Activated naive CD4-positive, alpha-beta T cell treated with anti-CD3 and anti-CD28 coated beads, Interleukin-2, amount 50 U/mL, for 16 hours (primary cell): ENCODE results near the gene ZIC1.

ENCODE experiments used
- DNase-seq: peaks from one replicate; pipeline ENCODE4 v3.0.0-alpha.2; 2020

Gene ZIC1

GRCh38 chr3:147380977-147381376 lies 28.2 kb upstream of the ZIC1 start:
- no peak for DNase-seq

DNA sequence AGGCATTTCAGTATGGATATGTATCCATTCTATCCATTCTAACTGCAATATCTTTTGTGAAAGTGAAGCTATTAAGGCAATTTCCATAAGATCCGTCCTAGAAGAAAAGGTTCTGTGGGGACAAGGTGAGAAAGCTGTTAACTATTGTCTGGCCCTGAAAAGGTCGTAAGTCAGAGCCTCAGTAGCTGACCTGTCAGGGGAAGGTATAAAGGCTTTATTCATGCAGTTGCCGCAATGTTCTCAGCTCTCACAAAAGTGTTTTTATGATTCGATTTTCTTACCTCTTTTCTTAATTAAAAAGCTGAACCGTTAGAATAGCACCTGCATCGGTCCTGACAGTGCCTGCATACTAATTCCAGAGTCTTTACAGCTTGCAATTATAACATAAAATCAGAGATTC lies 27.6 kb upstream of the ZIC1 start:
- no peak for DNase-seq

- DNase-seq: no peak
These were observed 25.5 kb upstream of the ZIC1 start for GRCh38 chr3:147383617-147384016.

DNA sequence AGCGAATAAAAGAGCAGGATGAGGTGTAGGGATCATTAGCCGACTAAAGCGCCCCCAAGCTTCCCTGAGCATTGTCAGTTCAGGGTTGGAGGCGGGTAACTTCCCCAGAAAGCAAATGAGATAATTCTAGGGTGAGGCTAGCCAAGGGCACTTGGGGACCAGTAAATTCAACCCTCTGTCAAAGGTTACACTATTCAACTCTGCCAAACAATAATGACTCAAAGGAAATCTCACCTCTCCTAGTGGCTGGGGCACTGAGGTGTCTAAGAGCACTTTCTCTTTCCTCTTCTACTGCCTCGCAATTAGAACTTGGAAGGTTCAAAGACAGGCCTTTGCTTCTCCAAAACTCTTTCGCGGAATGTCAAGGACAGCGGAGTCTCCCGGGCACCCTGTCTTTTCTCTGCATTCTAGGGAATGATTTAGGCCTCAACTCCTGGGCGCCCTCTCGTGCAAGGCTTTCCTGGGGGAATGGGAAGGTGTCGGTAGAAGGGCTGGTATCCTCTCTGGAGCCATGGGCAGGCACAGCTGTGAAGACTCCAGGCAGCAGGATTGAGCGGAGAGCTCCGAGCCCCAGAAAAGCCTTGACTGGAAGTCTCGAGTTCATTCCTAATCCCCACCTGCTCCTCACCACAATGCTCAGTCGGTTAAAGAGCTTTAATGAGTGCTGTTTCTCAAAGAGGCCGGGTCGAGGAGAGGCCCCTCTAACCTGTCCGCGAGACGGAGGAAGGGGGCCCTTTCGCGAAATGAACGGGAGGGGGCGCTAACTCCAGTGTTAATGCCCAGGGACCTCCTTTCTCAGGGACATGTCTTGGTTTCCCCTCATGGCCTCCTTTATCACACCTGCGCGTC lies 24.7 kb upstream of the ZIC1 start:
- DNase-seq: no peak

- no peak for DNase-seq
These were observed 23.8 kb upstream of the ZIC1 start for GRCh38 chr3:147385059-147386012.

- no peak for DNase-seq
These were observed 21.8 kb upstream of the ZIC1 start for GRCh38 chr3:147387291-147387884.

GRCh38 chr3:147387885-147388699 lies 21.1 kb upstream of the ZIC1 start:
- no peak for DNase-seq

- DNase-seq: no peak
These were observed 20.2 kb upstream of the ZIC1 start for GRCh38 chr3:147388700-147389580.

- no peak for DNase-seq
These were observed 19.4 kb upstream of the ZIC1 start for GRCh38 chr3:147389717-147390116.

GRCh38 chr3:147390589-147391569 lies 18.3 kb upstream of the ZIC1 start:
- DNase-seq: no peak

GRCh38 chr3:147391781-147392624 lies 17.2 kb upstream of the ZIC1 start:
- no peak for DNase-seq

DNA sequence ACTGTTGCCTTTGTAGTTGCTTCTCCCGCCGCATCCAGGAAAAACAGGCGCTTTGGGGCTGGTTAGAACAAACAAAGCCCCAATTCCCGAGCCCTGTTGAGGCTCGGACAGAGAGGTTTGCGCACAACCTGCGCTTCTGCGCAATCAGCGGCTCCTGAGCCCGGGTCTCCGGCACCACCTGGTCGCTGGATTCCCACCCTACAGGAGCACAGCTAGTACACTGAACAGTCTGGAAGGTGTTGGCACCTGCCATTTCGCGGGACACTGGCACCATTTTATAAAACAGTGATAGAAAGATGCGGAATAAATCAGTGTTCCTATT lies 16.6 kb upstream of the ZIC1 start:
- no peak for DNase-seq

DNA sequence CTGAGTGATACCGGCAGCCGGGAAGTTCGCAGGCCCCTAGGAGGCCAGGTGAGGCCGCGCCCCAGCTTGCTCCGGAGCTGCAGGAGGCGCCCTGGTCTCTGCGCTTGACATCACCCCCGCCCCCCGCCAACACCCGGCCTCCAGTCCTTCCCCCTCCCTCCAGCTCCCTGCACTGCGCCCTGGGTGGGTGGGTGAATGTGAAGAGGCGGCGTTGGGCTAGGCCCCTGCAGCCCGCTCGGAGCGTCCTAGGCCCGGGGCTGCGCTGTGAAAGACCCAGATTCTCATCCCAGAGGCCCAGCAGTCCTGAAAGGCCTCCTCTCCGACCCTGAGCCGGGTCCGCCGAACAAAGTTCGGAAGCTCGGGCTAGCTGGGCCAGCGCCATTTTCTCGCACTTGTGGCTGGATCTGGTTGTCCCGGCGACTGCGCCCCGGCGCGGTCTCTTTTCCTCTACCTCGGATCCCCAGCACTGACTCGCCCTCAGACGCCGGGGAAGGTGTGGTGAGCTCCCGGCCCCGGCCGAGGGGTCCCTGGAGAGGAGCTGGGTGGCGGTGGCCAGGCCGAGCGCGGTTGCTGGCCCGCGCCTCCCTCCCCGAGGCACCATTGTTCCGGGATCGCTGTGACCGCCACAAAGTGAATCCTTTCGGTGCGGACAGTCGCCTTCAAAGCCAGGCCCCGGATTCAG lies 15.8 kb upstream of the ZIC1 start:
- DNase-seq: no peak

DNA sequence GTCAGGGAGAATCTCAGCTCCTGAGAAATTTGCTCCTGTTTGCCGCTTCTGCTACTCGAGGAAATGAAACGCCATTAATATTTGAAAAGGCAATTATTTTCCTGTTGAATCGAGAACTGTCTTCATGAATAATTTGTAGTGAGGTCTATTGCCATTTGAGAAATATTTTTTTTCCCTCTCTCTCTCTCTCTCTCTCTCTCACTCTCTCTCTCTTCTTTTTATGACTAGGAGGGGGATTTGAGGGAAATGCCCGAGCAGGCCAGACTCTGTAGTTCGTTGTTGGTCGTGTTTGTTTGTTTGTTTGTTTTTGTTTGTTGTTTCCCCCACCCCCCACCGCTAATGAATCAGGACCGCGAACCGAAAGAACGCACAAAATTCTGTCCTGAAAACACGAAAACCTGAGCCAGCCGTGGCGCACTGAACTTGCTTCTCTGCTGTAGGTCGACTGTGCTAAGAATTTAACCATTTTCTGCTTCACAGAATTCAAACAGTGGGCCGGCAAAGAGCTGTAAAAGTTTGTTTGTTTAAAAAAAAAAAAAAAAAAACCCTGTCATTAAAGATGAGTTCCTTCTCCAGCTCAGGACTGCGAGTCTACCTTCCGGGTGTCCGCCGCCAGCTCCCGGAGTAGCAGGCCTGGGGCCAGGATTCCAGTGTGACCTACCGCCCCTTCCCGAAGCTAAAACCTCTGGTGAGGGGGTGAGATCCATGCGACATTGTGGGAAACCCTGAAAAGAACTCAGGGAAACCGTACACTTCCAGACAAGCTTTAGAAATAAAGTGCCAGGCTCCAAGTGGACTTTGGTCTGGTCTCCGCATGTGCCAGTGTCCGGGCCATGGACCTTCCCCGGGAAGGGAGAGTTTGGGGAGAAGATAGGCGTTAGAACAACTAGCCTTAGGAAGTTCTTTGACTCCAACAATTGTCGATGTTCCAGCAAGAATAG lies 15.0 kb upstream of the ZIC1 start:
- no peak for DNase-seq

- DNase-seq: no peak
These were observed 14.3 kb upstream of the ZIC1 start for GRCh38 chr3:147394884-147395225.

DNA sequence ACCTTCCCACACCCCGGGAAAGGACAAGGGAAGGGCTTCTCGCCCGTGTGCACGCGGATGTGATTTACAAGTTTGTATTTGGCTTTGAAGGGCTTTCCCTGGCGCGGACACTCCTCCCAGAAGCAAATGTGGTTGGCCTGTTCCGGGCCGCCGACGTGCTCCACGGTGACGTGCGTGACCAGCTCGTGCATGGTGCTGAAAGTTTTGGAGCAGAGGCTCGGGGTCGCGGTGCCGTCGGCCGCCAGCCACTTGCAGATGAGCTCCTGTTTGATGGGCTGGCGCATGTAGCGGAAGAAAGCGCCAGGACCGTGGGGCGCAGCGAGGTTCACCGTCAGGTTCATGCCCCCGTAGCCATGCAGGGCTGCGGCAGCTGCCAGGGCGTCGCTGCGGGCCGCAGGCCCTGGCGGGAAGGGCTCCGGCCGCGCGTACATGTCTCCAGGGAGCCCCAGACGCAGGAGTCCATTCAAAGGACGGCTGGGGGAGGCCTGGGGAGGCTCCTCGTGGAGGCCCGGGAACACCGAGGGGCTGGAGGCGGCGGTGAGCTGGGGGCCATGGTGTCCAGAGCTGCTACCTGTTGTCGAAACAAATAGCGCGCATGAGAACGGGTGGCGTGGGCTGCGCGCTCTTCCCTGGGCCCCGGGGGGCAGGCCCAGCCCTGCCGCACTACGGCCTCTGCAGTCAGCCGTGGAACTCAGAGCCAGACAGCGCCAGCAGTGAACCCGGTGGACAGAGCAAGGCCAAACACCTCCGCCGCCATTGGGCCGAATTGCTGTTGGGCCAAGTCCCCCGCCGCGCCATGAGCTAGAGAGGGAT lies 13.1 kb upstream of the ZIC1 start:
- no peak for DNase-seq

DNA sequence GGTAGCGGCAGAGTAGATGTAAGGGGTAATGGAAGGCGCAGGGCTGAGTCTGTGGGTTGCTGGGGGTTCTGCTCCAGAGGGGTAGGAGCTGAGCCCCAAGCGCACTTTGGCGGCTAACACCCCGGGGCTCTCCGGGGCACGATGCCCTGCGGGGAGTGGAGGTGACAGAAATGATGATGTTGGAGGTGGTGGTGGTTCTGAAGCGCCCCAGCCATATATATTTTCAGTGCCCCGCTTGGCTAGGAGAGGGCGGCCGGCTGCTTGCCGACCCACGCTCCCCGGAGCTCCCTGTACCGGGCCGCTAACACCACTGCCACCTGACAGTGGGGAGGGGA lies 12.5 kb upstream of the ZIC1 start:
- DNase-seq: no peak
